Natural killer cell (primary cell): Measurements from ENCODE around the gene RNF11. TPM values are rescaled to one million over a fixed set of nuclear protein-coding genes. Genes with fewer than 3 reads are reported as not detected.

Experiments used
- ATAC-seq, 3 donors: fragments of 150-1000 bp in 2 of 3; fragments of 200-7000 bp in 1 of 3; cut with Tn5 transposase; 1 replicate in 1 of 3; 2 replicates in 2 of 3; pipeline ENCODE4 v1.10.0; 2021; ENCODE audit warnings: mild to moderate bottlenecking in 2 of 3, moderate library complexity in 2 of 3
- DNase-seq, 2 donors: peaks; one replicate each; pipeline versions ENCODE4 v3.0.0 to v3.0.0-alpha.2; 2013 to 2021; ENCODE audit warnings: mixed read lengths in 1 of 2
- H3K27ac ChIP-seq: one replicate; pipeline ENCODE4 v1.5.1; 2013; ENCODE audit warnings: mild to moderate bottlenecking, low read length
- H3K27me3 ChIP-seq: one replicate; pipeline ENCODE4 v1.6.1; 2013; ENCODE audit warnings: low read length; ENCODE audit not compliant: control insufficient read depth, insufficient read depth
- H3K36me3 ChIP-seq: one replicate; pipeline ENCODE4 v1.6.1; 2013; ENCODE audit warnings: low read length; ENCODE audit not compliant: control insufficient read depth, insufficient read depth
- H3K4me1 ChIP-seq: one replicate; pipeline ENCODE4 v1.6.1; 2013; ENCODE audit warnings: low read length; ENCODE audit not compliant: control insufficient read depth, insufficient read depth
- H3K4me3 ChIP-seq: one replicate; pipeline ENCODE4 v1.5.1; 2013; ENCODE audit warnings: low read length
- H3K9me3 ChIP-seq: one replicate; pipeline ENCODE4 v1.6.1; 2013; ENCODE audit warnings: low read length; ENCODE audit not compliant: control insufficient read depth, insufficient read depth
- H3K27ac Mint-ChIP-seq, 2 donors: one replicate each; pipeline ENCODE4 v1.8.0; 2022; ENCODE audit warnings: mild to moderate bottlenecking in 2 of 2, mixed read lengths in 2 of 2, moderate library complexity in 1 of 2
- H3K27me3 Mint-ChIP-seq, 2 donors: one replicate each; pipeline ENCODE4 v1.8.0; 2022; ENCODE audit warnings: low read depth in 2 of 2, mixed read lengths in 2 of 2
- H3K36me3 Mint-ChIP-seq: one replicate; pipeline ENCODE4 v1.8.0; 2022; ENCODE audit warnings: mixed read lengths
- H3K4me1 Mint-ChIP-seq, 2 donors: one replicate each; pipeline ENCODE4 v1.8.0; 2022; ENCODE audit warnings: mixed read lengths in 2 of 2
- H3K4me3 Mint-ChIP-seq: one replicate; pipeline ENCODE4 v1.8.0; 2022; ENCODE audit warnings: mild to moderate bottlenecking, moderate library complexity, mixed read lengths
- H3K9me3 Mint-ChIP-seq, 2 donors: one replicate each; pipeline ENCODE4 v1.8.0; 2022; ENCODE audit warnings: mixed read lengths in 2 of 2
- CTCF ChIP-seq: fragments of 200-600 bp; IDR thresholded peaks from one replicate; pipeline ENCODE4 v1.8.0; 2022; ENCODE audit warnings: antibody characterized with exemption
- WGBS: methylation state at CpG from one replicate; pipeline ENCODE4 v1.1.7; 2013; ENCODE audit warnings: missing lambda C conversion rate; ENCODE audit not compliant: insufficient coverage; 5-methylcytosine and 5-hydroxymethylcytosine counted together
- intact Hi-C: fragments of 100-400 bp; cut with micrococcal nuclease; formaldehyde crosslinking; loops from one replicate; pipeline ENCODE4 v1.14.2; 2022
- total RNA-seq, 4 donors: library from RNA; stranded (reverse); fragments of 120-200 nt in 1 of 4; gene quantifications; one replicate each; pipeline versions ENCODE4 v1.2.3 to v1.2.4, GENCODE V29; 2013 to 2022

The RNF11 gene
- total RNA-seq, 3 donors from 2014 or later (not counting 1 experiment from before 2014, with no cell fraction given) = 68.3 to 89.5 (median 68.4) TPM

- no CpG with 5 or more reads among the region's 1 CpG for WGBS
- no peak for TF ChIP-seq CTCF
- no peak for DNase-seq
- Histone ChIP-seq H3K4me3 (no peak overlapping the region), H3K27me3 (no peaks in the 10 kb centered on the region), H3K9me3 (no peaks in the 10 kb centered on the region), H3K4me1 (no peaks in the 10 kb centered on the region), H3K27ac (no peak overlapping the region), H3K36me3 (no peaks in the 10 kb centered on the region)
- Mint-ChIP-seq H3K27ac (no peak overlapping the region), H3K9me3 (no peaks in the 10 kb centered on the region), H3K4me3 (no peak overlapping the region), H3K27me3 (no peaks in the 10 kb centered on the region), H3K4me1 (no peaks in the 10 kb centered on the region), H3K36me3 (no peaks in the 10 kb centered on the region)
- no peak for ATAC-seq
- intact Hi-C loops = no loop called here
Observed at GRCh38 chr1:51190961-51191360, 45.1 kb upstream of the RNF11 start.

- H3K36me3 ChIP-seq = no peaks in the 10 kb centered on the region
- ATAC-seq (peak; percentile 62 to 69 (median 67)), DNase-seq (peak; percentile 26 to 74)
- H3K27me3 Mint-ChIP-seq = no peaks in the 10 kb centered on the region
- H3K9me3 ChIP-seq = no peaks in the 10 kb centered on the region
- H3K27ac ChIP-seq = no peak overlapping the region
- intact Hi-C loops = no loop called here
- no peaks in the 10 kb centered on the region for H3K36me3 Mint-ChIP-seq
- H3K9me3 Mint-ChIP-seq = no peaks in the 10 kb centered on the region
- H3K4me1 ChIP-seq = no peaks in the 10 kb centered on the region
- no peaks in the 10 kb centered on the region for H3K27me3 ChIP-seq
- WGBS = 62% methylated on average over 3 of the region's 3 CpGs
- H3K4me3 ChIP-seq = no peak overlapping the region
- no peak overlapping the region for H3K27ac Mint-ChIP-seq
- TF ChIP-seq CTCF = peak; percentile 79
- H3K4me3 Mint-ChIP-seq = no peak overlapping the region
- no peaks in the 10 kb centered on the region for H3K4me1 Mint-ChIP-seq
Observed at GRCh38 chr1:51192213-51192843, 43.7 kb upstream of the RNF11 start.

GRCh38 chr1:51193564-51193963, 42.5 kb upstream of the RNF11 start:
- Histone ChIP-seq H3K27ac (no peak overlapping the region), H3K36me3 (no peaks in the 10 kb centered on the region), H3K27me3 (no peaks in the 10 kb centered on the region), H3K9me3 (no peaks in the 10 kb centered on the region), H3K4me1 (no peaks in the 10 kb centered on the region), H3K4me3 (no peak overlapping the region)
- intact Hi-C loops = no loop called here
- Mint-ChIP-seq H3K4me3 (no peak overlapping the region), H3K4me1 (no peaks in the 10 kb centered on the region), H3K9me3 (no peaks in the 10 kb centered on the region), H3K27ac (no peak overlapping the region), H3K27me3 (no peaks in the 10 kb centered on the region), H3K36me3 (no peaks in the 10 kb centered on the region)
- no peak for DNase-seq
- ATAC-seq = no peak
- no peak for TF ChIP-seq CTCF
